GM18511 (cell line): ENCODE data around the gene NEGR1.

ENCODE experiments used
- ATAC-seq: cut with Tn5 transposase; IDR thresholded peaks from one replicate; pipeline ENCODE4 v1.9.1; 2021; ENCODE audit warnings: mild to moderate bottlenecking, moderate library complexity; ENCODE audit not compliant: unreplicated experiment

The NEGR1 gene

DNA sequence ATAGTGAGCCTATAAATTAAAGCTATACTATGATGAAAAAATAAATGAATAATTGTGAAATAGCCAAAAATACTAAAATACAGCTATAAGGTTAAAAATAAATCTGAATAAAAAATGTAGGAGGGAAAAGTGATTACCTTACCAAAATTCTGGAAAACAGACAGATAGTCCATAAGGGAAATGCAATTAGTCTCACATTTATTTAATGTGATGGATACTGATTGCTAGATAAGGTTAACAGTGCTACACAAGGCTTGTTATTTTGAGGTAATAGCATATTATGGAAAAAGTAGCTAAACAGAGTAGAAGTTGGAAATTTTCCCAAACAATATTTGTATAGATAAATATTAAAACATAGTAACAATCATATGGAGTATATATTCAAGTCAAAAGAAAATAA is 413.0 kb downstream of the NEGR1 start:
- ATAC-seq = no peak

DNA sequence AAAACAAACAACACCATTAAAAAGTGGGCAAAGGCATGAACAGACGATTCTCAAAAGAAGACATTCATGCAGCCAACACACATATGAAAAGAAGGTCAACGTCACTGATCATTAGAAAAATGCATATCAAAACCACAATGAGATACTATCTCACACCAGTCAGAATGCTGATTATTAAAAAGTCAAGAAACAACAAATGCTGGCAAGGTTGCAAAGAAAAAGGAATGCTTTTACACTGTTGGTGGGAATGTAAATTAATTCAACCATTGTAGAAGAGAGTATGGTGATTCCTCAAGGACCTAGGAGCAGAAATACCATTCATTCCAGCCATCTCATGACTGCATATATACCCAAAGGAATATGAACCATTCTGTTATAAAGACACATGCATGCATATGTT is 419.6 kb downstream of the NEGR1 start:
- ATAC-seq = no peak

DNA sequence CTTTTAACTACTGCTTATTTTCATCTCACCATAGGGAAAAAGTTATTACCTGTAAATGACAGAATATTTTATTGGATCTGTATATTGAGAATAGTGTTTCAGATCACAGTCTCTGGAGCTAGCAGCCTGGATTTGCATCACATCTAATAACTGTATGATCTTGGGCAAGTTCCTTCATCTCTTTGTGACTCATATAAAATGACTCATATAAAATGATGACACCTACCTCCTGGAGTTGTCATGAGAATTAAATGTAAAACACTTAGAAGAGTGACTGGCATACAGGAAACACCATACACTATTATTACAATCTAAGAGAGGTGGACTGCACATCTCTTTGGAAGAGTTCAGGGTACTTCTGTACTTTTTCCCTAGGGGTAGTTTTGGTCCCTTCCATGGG is 421.3 kb downstream of the NEGR1 start:
- no peak for ATAC-seq

DNA sequence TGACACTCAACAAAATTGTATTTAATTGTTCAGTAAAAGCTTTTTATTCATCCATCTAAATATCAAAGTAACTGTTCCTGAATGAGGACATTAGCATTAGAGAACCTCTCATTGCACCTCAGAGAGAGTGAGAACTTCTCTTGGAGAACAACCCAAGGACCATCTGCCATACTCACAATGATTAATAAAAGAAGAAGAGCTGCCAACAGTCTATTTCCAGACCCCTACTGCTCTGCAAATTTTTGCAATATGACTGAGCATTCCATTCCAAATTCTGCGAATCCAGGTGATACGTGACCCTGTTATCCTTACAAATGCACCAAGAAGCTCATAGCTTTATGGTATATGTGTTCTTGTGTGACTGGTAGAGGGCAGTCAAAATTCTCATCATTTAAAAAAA is 422.5 kb downstream of the NEGR1 start:
- no peak for ATAC-seq

GRCh38 chr1:71857862-71858261 is 424.5 kb downstream of the NEGR1 start:
- ATAC-seq = no peak

- ATAC-seq = no peak
Observed at GRCh38 chr1:71853360-71853759, 429.0 kb downstream of the NEGR1 start.

- no peak for ATAC-seq
Observed at GRCh38 chr1:71850936-71851335, 431.4 kb downstream of the NEGR1 start.

- ATAC-seq = no peak
Observed at GRCh38 chr1:71850515-71850914, 431.8 kb downstream of the NEGR1 start.

DNA sequence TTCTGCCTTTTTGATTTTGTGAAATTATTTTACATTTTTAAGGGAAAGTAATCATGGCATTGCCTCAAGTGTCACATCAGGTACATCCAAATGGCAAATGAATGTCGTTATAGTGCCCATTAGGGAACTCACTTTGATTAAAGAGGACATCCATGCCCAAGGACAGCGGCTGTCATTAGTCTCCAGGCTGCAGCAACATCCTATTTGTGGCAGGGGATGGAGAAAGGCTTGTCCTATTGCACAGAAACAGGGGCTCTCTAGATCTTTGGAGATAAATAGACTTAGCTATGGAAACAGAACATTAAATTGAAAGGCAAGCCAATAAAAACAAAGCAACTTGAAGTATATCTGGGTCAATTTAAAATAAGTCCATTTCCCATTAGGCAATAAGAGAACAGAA is 439.3 kb downstream of the NEGR1 start:
- no peak for ATAC-seq

DNA sequence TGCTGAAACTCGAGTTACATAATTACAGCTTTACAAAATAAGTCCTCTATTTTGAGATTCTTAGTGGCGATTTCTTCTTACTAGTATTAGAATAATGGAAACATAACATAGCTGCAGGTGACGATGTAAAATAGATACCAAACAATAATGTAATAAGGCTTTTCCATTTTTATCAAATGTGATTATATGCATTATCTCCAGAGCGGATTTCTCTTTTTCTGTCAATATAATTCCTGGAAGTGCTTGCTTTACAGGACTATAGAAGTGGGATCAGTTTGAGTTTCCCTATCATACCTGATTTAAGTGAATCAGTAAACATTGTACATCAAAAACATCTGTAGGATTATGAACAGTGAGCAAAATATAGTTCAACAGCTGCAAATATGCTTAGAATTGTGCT is 442.5 kb downstream of the NEGR1 start:
- ATAC-seq = no peak

DNA sequence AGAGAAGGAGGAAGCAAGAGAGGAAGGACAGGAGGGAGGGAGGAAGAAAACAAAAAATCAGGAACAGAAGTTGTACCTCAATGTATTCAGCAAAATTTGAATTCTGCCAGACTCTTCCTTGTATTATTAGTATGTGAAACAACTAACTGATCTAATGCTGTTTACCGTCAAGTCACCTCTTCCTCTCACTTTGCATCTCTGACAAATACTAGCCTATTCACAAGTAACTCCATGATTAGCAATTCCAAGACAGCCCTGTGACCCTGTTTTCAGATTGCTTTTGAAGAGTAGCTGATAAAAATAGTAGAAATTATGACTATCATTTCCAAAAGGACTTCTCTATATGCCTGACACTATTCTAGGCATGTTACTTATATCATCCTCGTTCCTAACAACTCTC is 445.4 kb downstream of the NEGR1 start:
- no peak for ATAC-seq

DNA sequence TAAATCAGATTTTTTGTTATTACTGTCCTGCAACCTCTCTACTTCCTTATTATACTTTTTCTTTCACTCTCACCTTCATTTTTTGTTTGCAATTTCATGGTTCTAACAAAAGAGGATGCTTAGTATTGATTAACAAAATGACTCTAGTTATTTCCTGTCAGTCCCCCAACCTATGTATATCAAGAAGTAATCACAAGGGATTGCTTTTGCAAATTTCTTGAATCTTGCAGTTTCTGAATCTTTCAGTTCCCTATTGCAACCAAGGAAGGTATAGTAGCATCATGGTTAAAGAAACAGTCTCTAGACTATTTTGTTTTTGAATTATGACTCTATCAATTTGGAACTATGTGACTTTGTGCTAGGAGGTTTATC is 446.9 kb downstream of the NEGR1 start:
- ATAC-seq = peak; percentile 91

GRCh38 chr1:71834601-71835441 is 447.5 kb downstream of the NEGR1 start:
- peak; percentile 15 for ATAC-seq

GRCh38 chr1:71831646-71832045 is 450.7 kb downstream of the NEGR1 start:
- no peak for ATAC-seq

- ATAC-seq = no peak
Observed at GRCh38 chr1:71829346-71829745, 453.0 kb downstream of the NEGR1 start.

GRCh38 chr1:71828431-71829012 is 453.8 kb downstream of the NEGR1 start:
- no peak for ATAC-seq

DNA sequence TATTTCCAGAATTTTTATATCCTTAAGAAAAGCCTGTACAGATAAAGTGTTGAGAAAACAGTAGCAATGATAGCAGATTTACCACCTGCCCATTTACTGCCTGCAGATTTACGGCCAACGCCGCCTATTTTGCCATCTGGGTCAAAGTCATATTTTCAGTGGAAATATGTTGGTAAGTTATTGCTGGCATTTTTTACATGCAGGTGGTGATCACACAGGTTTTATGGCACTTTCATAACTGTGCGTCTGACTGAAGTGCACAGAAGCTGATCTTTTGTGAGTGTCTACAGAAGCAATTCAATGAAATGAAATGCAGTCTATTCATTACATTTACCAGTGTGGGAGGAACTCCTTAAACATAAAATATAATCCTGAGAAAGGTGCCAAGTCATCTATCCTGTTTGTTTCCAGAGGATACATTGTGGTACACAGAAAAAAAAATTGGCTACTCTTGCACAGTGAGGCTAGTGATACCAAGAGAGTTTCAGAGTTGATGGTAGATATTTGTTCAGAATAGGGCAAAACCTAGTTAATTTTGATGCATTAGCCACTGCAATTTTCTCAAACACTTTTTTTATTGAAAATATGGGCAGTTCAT is 458.5 kb downstream of the NEGR1 start:
- ATAC-seq = no peak

DNA sequence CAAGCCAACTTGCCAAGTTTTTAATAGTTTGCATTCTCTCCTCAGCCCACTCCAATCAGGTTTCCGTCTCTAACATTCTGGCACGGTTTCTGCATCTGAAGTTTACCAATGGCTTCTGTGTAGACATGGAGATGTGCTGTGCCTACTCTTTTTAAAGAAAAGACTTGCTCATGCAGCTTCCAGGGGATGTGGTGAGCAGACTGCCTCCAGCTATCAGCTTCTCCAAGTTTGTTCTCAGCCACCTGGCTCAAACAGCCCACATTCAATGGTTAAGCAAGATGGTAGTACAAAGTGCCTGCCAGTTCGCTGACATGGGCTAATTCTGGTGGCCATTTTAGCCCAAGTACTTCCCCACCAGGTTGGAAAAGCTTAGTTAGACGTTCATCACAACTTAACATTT is 465.3 kb downstream of the NEGR1 start:
- ATAC-seq = no peak

- no peak for ATAC-seq
Observed at GRCh38 chr1:71809085-71809484, 473.3 kb downstream of the NEGR1 start.

DNA sequence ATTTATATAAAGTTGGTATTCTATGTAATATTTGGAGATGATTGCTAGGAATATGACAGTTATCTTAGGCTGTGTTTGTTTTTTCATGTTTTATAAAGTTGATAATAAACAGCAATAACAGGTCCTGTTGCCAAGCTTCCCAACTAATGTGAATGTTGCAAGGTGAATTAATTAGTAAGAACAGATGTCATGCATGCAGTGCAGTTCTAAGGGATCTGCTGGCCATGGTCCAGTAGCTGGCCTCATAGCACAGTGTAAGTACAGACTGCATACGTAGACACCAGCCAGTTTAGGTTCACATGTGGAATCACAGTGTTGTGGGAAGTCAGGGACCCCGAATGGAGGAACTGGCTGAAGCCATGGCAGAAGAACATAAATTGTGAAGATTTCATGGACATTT is 478.2 kb downstream of the NEGR1 start:
- ATAC-seq = no peak

DNA sequence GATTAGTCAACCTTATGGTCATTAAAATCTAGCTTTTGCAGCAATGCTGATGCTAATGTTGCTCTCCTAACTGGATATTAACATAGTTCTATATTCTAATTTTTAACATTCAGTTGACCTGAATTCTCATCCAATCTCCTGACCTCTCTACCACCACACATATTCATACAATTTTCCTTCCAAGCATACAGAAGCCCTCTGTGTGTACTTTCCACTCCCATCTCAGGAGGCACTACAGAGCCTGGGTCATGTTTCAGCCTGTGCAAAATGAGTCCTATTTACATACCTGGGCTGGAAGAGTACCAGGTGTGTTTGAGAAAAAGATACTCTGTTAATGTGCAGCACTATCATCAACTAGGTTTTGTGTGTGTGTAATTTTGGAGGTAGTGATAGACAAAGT is 486.3 kb downstream of the NEGR1 start:
- no peak for ATAC-seq

DNA sequence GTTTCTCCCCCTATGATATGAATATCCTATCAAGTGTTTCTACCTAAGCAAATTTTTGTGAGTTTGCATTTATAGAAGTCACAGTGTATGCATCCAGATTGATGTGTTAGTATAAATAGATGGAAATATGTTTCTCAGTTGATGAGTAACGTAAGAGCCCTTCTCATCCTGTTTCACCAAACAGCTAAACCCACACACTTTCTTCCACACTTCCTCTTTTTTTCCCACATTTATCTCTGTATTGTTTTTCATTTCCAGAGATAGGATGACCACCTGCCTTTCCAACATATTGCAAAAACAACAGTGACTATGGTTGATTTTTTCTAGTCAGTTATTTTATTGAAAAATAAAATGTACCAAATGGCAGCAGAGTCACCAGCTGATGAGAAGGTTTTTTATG is 490.1 kb downstream of the NEGR1 start:
- no peak for ATAC-seq
